ENCODE data around the gene COX8C. TPM values are rescaled to one million over a fixed set of nuclear protein-coding genes. Genes with fewer than 3 reads are reported as not detected.
"Not testable (repeated sequence)": the region's sequence is repeated elsewhere in the genome, so short reads cannot be mapped to it uniquely, and the experiment has no call there.

Gene COX8C
- total RNA-seq, 1 donor from 2014 or later = not detected

DNA sequence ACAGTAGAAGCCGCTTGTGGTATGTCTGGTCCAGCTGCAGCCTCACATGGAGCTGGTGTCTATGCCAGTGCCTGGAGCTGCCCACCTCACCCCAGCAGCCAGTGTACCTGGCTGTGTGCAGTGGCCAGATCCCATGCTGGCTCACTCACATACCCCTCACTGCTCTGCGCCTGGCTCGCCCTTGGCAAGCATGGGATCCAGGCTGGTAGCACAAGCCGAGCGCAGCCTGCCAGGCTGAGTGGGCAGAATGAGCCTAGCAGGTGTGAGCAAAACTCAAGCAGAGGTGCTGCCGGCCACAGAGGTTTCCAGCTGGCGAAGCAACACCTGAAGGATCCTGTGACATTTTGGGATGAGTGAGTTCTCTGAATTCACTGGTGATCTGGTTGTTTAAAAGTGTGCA, 9.1 kb upstream of the COX8C start:
- Mint-ChIP-seq H3K4me3 (ENCODE audit: unreplicated experiment) (no peak overlapping the region), H3K27ac (ENCODE audit: unreplicated experiment) (no peak overlapping the region), H3K9me3 (ENCODE audit: unreplicated experiment) (peaks cover 12% of the 10 kb centered on the region), H3K27me3 (ENCODE audit: unreplicated experiment) (peaks cover 6% of the 10 kb centered on the region), H3K4me1 (ENCODE audit: low read depth, unreplicated experiment) (peaks cover 8% of the 10 kb centered on the region), H3K36me3 (ENCODE audit: unreplicated experiment) (peaks cover 11% of the 10 kb centered on the region)
- DNase-seq = no peak
- TF ChIP-seq, protein P1, sequence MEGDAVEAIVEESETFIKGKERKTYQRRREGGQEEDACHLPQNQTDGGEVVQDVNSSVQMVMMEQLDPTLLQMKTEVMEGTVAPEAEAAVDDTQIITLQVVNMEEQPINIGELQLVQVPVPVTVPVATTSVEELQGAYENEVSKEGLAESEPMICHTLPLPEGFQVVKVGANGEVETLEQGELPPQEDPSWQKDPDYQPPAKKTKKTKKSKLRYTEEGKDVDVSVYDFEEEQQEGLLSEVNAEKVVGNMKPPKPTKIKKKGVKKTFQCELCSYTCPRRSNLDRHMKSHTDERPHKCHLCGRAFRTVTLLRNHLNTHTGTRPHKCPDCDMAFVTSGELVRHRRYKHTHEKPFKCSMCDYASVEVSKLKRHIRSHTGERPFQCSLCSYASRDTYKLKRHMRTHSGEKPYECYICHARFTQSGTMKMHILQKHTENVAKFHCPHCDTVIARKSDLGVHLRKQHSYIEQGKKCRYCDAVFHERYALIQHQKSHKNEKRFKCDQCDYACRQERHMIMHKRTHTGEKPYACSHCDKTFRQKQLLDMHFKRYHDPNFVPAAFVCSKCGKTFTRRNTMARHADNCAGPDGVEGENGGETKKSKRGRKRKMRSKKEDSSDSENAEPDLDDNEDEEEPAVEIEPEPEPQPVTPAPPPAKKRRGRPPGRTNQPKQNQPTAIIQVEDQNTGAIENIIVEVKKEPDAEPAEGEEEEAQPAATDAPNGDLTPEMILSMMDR (IDR thresholded peaks at IDR 0.05; ENCODE audit: partially characterized antibody, unreplicated experiment) = no peak

DNA sequence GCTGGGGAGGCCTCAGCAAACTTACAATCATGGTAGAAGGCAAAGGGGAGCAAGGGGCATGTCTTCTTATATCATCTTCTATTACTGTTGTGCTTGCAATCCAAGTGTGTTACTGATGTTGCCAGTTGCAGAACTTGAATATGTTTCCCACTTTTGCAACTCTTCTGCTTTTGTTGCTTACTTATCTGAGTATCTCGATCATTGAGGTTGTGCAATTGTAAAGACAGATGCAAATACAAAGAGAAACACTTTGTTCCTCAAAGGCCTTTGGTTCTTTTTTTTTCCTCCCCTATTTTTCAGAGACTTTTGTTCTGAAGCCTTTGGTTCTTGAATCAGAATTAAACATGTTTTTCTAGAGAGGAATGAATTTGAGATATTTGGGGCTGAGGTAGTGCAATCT, 3.7 kb upstream of the COX8C start:
- no peaks in the 10 kb centered on the region for H3K27me3 Mint-ChIP-seq (ENCODE audit: unreplicated experiment)
- H3K36me3 Mint-ChIP-seq (ENCODE audit: unreplicated experiment) = peaks cover 11% of the 10 kb centered on the region
- H3K9me3 Mint-ChIP-seq (ENCODE audit: unreplicated experiment) = peaks cover 3% of the 10 kb centered on the region
- no peaks in the 10 kb centered on the region for H3K4me1 Mint-ChIP-seq (ENCODE audit: low read depth, unreplicated experiment)
- DNase-seq = no peak
- TF ChIP-seq, protein P1 (IDR thresholded peaks at IDR 0.05; ENCODE audit: partially characterized antibody, unreplicated experiment) = no peak
- no peak overlapping the region for H3K4me3 Mint-ChIP-seq (ENCODE audit: unreplicated experiment)
- H3K27ac Mint-ChIP-seq (ENCODE audit: unreplicated experiment) = no peak overlapping the region

DNA sequence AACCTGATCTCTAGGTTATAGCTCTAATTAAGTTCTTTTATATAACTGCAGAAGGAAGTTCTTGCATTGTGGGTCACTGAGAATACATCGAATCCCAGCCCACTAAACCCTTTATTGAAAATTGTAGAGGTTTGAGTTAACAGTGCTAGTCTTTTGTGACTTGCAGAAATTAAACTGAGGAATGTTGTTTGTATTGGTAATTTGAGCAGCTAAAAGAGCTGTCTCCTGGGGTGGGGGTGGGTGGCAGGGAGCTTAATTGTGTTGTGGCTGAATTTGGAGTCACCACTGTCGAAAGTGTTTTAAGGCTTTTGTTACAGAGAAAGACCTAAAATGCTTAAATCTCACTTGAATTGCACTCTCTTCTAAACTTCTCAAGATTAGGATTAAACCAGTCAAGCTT, 3.2 kb upstream of the COX8C start:
- Mint-ChIP-seq H3K9me3 (ENCODE audit: unreplicated experiment) (peaks cover 3% of the 10 kb centered on the region), H3K27me3 (ENCODE audit: unreplicated experiment) (no peaks in the 10 kb centered on the region), H3K36me3 (ENCODE audit: unreplicated experiment) (peaks cover 11% of the 10 kb centered on the region), H3K4me3 (ENCODE audit: unreplicated experiment) (no peak overlapping the region), H3K4me1 (ENCODE audit: low read depth, unreplicated experiment) (no peaks in the 10 kb centered on the region), H3K27ac (ENCODE audit: unreplicated experiment) (no peak overlapping the region)
- TF ChIP-seq, protein P1 (IDR thresholded peaks at IDR 0.05; ENCODE audit: partially characterized antibody, unreplicated experiment) = no peak
- no peak for DNase-seq

DNA sequence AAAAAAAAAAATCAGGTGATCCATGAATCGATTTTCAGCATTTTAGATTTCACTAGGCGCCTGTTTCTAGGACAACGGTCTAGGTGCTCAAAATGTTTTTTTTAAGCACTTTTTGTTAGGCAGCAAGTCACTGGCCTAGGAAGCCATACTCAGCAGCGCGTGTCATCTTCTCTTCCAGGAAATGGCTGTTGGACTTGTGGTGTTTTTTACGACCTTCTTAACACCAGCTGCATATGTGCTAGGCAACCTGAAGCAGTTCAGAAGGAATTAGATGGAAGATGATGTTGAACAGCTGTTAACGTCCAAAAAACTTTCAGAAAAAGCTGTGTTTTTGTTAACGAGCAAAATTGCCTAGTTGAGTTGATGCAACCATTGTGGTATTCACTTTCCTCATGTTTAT, 868 bp downstream of the COX8C start:
- H3K27ac Mint-ChIP-seq (ENCODE audit: unreplicated experiment) = no peak overlapping the region
- no peaks in the 10 kb centered on the region for H3K4me1 Mint-ChIP-seq (ENCODE audit: low read depth, unreplicated experiment)
- H3K9me3 Mint-ChIP-seq (ENCODE audit: unreplicated experiment) = no peaks in the 10 kb centered on the region
- TF ChIP-seq, protein P1 (IDR thresholded peaks at IDR 0.05; ENCODE audit: partially characterized antibody, unreplicated experiment) = no peak
- no peaks in the 10 kb centered on the region for H3K27me3 Mint-ChIP-seq (ENCODE audit: unreplicated experiment)
- H3K36me3 Mint-ChIP-seq (ENCODE audit: unreplicated experiment) = peaks cover 1% of the 10 kb centered on the region
- no peak for DNase-seq
- no peak overlapping the region for H3K4me3 Mint-ChIP-seq (ENCODE audit: unreplicated experiment)

DNA sequence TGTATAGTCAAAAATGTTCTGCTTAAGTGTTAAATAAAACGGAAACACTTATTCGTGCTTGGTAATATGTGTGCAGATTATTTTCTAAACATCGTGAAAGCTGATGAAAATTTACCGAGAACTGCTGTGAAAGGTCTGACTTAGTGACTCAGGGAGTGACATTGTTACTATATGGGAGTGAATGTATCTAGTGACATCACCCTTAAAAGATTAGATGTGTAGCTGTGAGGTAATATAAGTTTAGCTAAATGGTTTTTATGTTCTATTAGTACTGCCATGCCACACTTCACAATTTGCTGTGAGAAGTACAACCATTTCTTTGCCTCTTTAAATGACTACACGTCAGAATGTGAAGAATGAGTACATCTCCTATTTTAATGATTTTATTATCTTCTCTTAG, 1.3 kb downstream of the COX8C start:
- no peaks in the 10 kb centered on the region for H3K9me3 Mint-ChIP-seq (ENCODE audit: unreplicated experiment)
- DNase-seq = no peak
- H3K4me1 Mint-ChIP-seq (ENCODE audit: low read depth, unreplicated experiment) = no peaks in the 10 kb centered on the region
- no peak overlapping the region for H3K4me3 Mint-ChIP-seq (ENCODE audit: unreplicated experiment)
- TF ChIP-seq, protein P1 (IDR thresholded peaks at IDR 0.05; ENCODE audit: partially characterized antibody, unreplicated experiment) = no peak
- H3K27me3 Mint-ChIP-seq (ENCODE audit: unreplicated experiment) = no peaks in the 10 kb centered on the region
- no peak overlapping the region for H3K27ac Mint-ChIP-seq (ENCODE audit: unreplicated experiment)
- H3K36me3 Mint-ChIP-seq (ENCODE audit: unreplicated experiment) = no peaks in the 10 kb centered on the region

DNA sequence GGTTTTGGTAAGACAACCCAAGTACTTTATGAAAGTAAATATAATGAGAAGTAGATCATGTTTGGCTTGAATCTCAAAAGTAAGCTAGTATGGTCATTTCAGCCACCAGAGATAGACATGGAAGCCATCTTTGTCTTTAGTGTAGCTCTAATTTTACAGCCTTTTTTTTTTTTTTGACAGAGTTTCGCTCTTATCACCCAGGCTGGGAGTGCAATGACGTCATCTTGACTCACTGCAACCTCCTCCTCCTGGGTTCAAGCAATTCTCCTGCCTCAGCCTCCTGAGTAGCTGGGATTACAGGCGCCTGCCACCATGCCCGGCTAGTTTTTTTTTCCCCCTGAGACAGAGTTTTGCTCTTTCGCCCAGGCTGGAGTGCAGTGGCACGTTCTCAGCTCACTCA, 7.9 kb downstream of the COX8C start:
- not testable (repeated sequence) for DNase-seq; H3K27ac Mint-ChIP-seq (ENCODE audit: unreplicated experiment); H3K4me3 Mint-ChIP-seq (ENCODE audit: unreplicated experiment); H3K9me3 Mint-ChIP-seq (ENCODE audit: unreplicated experiment); H3K27me3 Mint-ChIP-seq (ENCODE audit: unreplicated experiment); H3K36me3 Mint-ChIP-seq (ENCODE audit: unreplicated experiment); H3K4me1 Mint-ChIP-seq (ENCODE audit: low read depth, unreplicated experiment)
